Ishikawa (cell line): ENCODE results near the gene DTWD2.

Experiments
- CEBPB ChIP-seq: IDR thresholded peaks from 2 replicates; pipeline ENCODE4 v1.6.1; 2012
- CREB1 ChIP-seq: IDR thresholded peaks from 2 replicates; pipeline ENCODE4 v1.6.1; 2012; ENCODE audit warnings: low read depth
- EGR1 ChIP-seq: IDR thresholded peaks from 2 replicates; pipeline ENCODE4 v1.6.1; 2012
- EP300 ChIP-seq: IDR thresholded peaks from 2 replicates; pipeline ENCODE4 v1.6.1; 2012; ENCODE audit warnings: borderline replicate concordance
- FOXM1 ChIP-seq: IDR thresholded peaks from 2 replicates; pipeline ENCODE4 v1.6.1; 2012; ENCODE audit warnings: low read depth, borderline replicate concordance
- MAX ChIP-seq: IDR thresholded peaks from 2 replicates; pipeline ENCODE4 v1.6.1; 2012
- NFIC ChIP-seq: IDR thresholded peaks from 2 replicates; pipeline ENCODE4 v1.6.1; 2012
- RAD21 ChIP-seq: IDR thresholded peaks from 2 replicates; pipeline ENCODE4 v1.6.1; 2012; ENCODE audit warnings: low read depth
- REST ChIP-seq: IDR thresholded peaks from 2 replicates; pipeline ENCODE4 v1.6.1; 2012; ENCODE audit warnings: low read depth, mild to moderate bottlenecking
- TAF1 ChIP-seq: IDR thresholded peaks from 2 replicates; pipeline ENCODE4 v1.6.1; 2012; ENCODE audit warnings: low read depth, mild to moderate bottlenecking
- TCF12 ChIP-seq: IDR thresholded peaks from 2 replicates; pipeline ENCODE4 v1.6.1; 2012; ENCODE audit warnings: low read depth
- TEAD4 ChIP-seq: IDR thresholded peaks from 2 replicates; pipeline ENCODE4 v1.6.1; 2012
- USF1 ChIP-seq: IDR thresholded peaks from 2 replicates; pipeline ENCODE4 v1.6.1; 2012
- YY1 ChIP-seq: IDR thresholded peaks from 2 replicates; pipeline ENCODE4 v1.6.1; 2012; ENCODE audit warnings: low read depth

- TF ChIP-seq EP300 (no peak), RAD21 (no peak), CREB1 (no peak), CEBPB (no peak), TEAD4 (no peak), REST (no peak), TAF1 (no peak), YY1 (no peak), NFIC (no peak), MAX (no peak), TCF12 (no peak), EGR1 (no peak), FOXM1 (no peak), USF1 (no peak)
These were observed 11.3 kb upstream of the DTWD2 start for GRCh38 chr5:118999696-119000095.
